Ovary (tissue), 9 donors: Measurements from ENCODE around the gene CNTNAP5. TPM values are rescaled to one million over a fixed set of nuclear protein-coding genes. Genes with fewer than 3 reads are reported as not detected.

ENCODE experiments used
- DNase-seq, 5 donors: peaks; one replicate each; pipeline ENCODE4 v3.0.0-alpha.2; 2019 to 2020
- H3K27ac ChIP-seq, 2 donors: fragments of 200-600 bp; one replicate each; pipeline versions ENCODE4 v1.5.1 to v1.8.0; 2019 to 2022
- H3K27me3 ChIP-seq: fragments of 200-600 bp; one replicate; pipeline ENCODE4 v1.8.0; 2022
- H3K36me3 ChIP-seq: fragments of 200-600 bp; sonication (generic); one replicate; pipeline ENCODE4 v1.5.1; 2019
- H3K4me1 ChIP-seq: one replicate; pipeline ENCODE4 v1.8.1; 2013; ENCODE audit warnings: mild to moderate bottlenecking, moderate library complexity; ENCODE audit not compliant: insufficient read depth
- H3K4me3 ChIP-seq: fragments of 200-600 bp; sonication (generic); one replicate; pipeline ENCODE4 v1.5.1; 2017
- H3K9me3 ChIP-seq, 2 donors: fragments of 200-600 bp in 1 of 2; sonication (generic) in 1 of 2; one replicate each; pipeline versions ENCODE4 v1.5.1 to v1.8.1; 2013 to 2019; ENCODE audit warnings: mild to moderate bottlenecking in 1 of 2, moderate library complexity in 1 of 2
- EP300 ChIP-seq: sonication (generic); formaldehyde crosslinking; IDR thresholded peaks from one replicate; pipeline ENCODE4 v1.6.1; 2017; ENCODE audit warnings: antibody characterized with exemption
- POLR2A ChIP-seq: fragments of 450-650 bp; IDR thresholded peaks from one replicate; pipeline ENCODE4 v1.6.1; 2017; ENCODE audit warnings: antibody characterized with exemption, mild to moderate bottlenecking, moderate library complexity
- WGBS, 3 donors: extraction: QIAGEN DNeasy Blood & Tissue Kit in 1 of 3; methylation state at CpG; one replicate each; pipeline versions ENCODE4 v1.1.5 to v1.1.7; 2013 to 2017; 5-methylcytosine and 5-hydroxymethylcytosine counted together
- intact Hi-C, 4 donors: fragments of 100-400 bp; cut with DNase I; formaldehyde crosslinking; loops; one replicate each; pipeline versions ENCODE4 v1.11.0 to v1.15.1; 2022 to 2023
- polyA plus RNA-seq, 2 donors: library from polyadenylated mRNA; stranded (reverse); fragments of 200-250 nt in 1 of 2; fragments of 350-450 nt in 1 of 2; fragmentation: Illumina TruSeq in 1 of 2; extraction: RNeasy Lipid Tissue Mini Kit (QIAGEN cat#74804) in 1 of 2; gene quantifications; one replicate each; pipeline ENCODE4 v1.2.3, GENCODE V29; 2013 to 2014
- total RNA-seq, 7 donors: library from RNA; depleted of rRNA in 2 of 7; stranded (reverse); fragments of >200 nt in 2 of 7; fragmentation: NEBNext Ultra II Directional in 3 of 7; extraction: Animal tissue kit (Norgen Biotek cat#: 25700) in 3 of 7; gene quantifications; one replicate each; pipeline versions ENCODE4 v1.1.0 to v1.2.4, GENCODE V29; 2016 to 2023
- TF ChIP-seq, protein P1 (sequence below), 3 donors: fragments of 450-650 bp in 2 of 3; fragments of 200-600 bp in 1 of 3; IDR thresholded peaks; one replicate each; pipeline versions ENCODE4 v1.5.1 to v1.8.0; 2016 to 2022; ENCODE audit warnings: antibody characterized with exemption in 3 of 3, mild to moderate bottlenecking in 1 of 3
- donor health status: DM: no; HTN: no; CAD: no; lungs with moderate emphysema.
- donor health status: DM: no; HTN: no; CAD: no.
- donor health status: Bipolar disorder and iron deficiency.
- donor health status: DM: yes; HTN: yes; CAD: no.
- donor health status: DM: no; HTN: no; CAD: no.
- donor health status: DM: yes; HTN: yes; CAD: no.

CNTNAP5 gene
- total and polyA plus RNA-seq, 9 donors, result not detected

DNA sequence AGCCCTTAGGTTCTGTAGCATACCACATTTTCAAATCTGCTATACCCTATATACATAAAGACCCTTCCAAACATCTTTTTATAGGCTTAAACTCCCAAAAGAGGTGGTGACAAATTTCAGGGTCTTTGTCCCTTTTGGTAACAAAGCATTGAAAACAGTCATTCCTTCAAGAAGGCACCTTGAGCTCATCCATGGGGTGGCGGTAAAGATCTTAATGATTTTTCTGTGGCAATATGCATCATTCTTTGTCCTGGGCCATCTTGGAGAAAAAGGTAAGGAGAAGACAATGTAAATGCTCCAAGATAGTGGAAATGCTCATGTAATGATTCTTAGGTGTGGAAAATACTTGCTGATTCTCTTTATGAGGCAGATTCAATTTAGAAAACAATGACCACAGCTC lies 890.5 kb downstream of the CNTNAP5 start:
- H3K9me3 ChIP-seq, result no peaks in the 10 kb centered on the region
- no peaks in the 10 kb centered on the region for H3K36me3 ChIP-seq
- intact Hi-C loops, result no loop called here
- no peaks in the 10 kb centered on the region for H3K4me1 ChIP-seq
- no peak overlapping the region for H3K4me3 ChIP-seq
- DNase-seq, result no peak
- WGBS, 3 donors, result 86 to 96% (median 95%) methylated on average over 1 of the region's 1 CpG
- H3K27me3 ChIP-seq, result no peaks in the 10 kb centered on the region
- TF ChIP-seq EP300 (no peak), POLR2A (no peak)
- TF ChIP-seq, protein P1, sequence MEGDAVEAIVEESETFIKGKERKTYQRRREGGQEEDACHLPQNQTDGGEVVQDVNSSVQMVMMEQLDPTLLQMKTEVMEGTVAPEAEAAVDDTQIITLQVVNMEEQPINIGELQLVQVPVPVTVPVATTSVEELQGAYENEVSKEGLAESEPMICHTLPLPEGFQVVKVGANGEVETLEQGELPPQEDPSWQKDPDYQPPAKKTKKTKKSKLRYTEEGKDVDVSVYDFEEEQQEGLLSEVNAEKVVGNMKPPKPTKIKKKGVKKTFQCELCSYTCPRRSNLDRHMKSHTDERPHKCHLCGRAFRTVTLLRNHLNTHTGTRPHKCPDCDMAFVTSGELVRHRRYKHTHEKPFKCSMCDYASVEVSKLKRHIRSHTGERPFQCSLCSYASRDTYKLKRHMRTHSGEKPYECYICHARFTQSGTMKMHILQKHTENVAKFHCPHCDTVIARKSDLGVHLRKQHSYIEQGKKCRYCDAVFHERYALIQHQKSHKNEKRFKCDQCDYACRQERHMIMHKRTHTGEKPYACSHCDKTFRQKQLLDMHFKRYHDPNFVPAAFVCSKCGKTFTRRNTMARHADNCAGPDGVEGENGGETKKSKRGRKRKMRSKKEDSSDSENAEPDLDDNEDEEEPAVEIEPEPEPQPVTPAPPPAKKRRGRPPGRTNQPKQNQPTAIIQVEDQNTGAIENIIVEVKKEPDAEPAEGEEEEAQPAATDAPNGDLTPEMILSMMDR (IDR thresholded peaks at IDR 0.05), result no peak
- no peak overlapping the region for H3K27ac ChIP-seq

GRCh38 chr2:124919296-124919695 lies 894.2 kb downstream of the CNTNAP5 start:
- 82 to 94% (median 85%) methylated on average over 2 of the region's 2 CpGs for WGBS, 3 donors
- Histone ChIP-seq H3K4me3 (no peak overlapping the region), H3K27me3 (no peaks in the 10 kb centered on the region), H3K27ac (no peak overlapping the region), H3K9me3 (no peaks in the 10 kb centered on the region), H3K36me3 (no peaks in the 10 kb centered on the region), H3K4me1 (no peaks in the 10 kb centered on the region)
- TF ChIP-seq, protein P1 (IDR thresholded peaks at IDR 0.05), result no peak
- TF ChIP-seq POLR2A (no peak), EP300 (no peak)
- intact Hi-C loops, result no loop called here
- no peak for DNase-seq

- TF ChIP-seq POLR2A, result no peak
- TF ChIP-seq, protein P1 (IDR thresholded peaks at IDR 0.05), result no peak
- TF ChIP-seq EP300, result no peak
These were observed 895.4 kb downstream of the CNTNAP5 start for GRCh38 chr2:124920448-124920847.

DNA sequence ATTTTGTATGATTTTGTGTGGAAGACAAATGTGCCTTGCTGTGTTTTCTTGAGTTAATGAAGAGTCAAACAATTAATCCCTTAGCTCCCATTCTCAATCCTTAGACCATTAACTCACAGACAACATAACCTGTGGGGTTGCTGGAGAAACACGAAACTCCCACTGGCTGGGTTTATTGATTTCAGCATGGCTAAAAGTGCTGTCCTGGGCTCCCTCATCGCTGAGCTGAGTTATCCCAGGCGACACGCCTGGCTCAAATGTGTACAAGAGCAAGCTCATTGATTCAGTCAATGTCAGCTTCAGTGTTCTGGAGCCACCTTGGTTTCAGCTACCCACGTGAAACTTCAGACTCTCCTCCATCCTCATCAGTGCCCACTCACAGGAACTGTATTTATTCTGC lies 896.1 kb downstream of the CNTNAP5 start:
- H3K4me3 ChIP-seq, result no peak overlapping the region
- TF ChIP-seq POLR2A (no peak), EP300 (no peak)
- TF ChIP-seq, protein P1 (IDR thresholded peaks at IDR 0.05), result no peak
- H3K36me3 ChIP-seq, result no peaks in the 10 kb centered on the region
- no peak overlapping the region for H3K27ac ChIP-seq
- no peaks in the 10 kb centered on the region for H3K4me1 ChIP-seq
- intact Hi-C loops, result no loop called here
- no peaks in the 10 kb centered on the region for H3K27me3 ChIP-seq
- 83 to 87% (median 84%) methylated on average over 5 of the region's 5 CpGs for WGBS, 3 donors
- no peak for DNase-seq
- no peaks in the 10 kb centered on the region for H3K9me3 ChIP-seq

More at GRCh38 chr2:124920448-124920847, 895.4 kb downstream of the CNTNAP5 start:
- Histone ChIP-seq H3K4me1 (no peaks in the 10 kb centered on the region), H3K4me3 (no peak overlapping the region), H3K36me3 (no peaks in the 10 kb centered on the region), H3K27me3 (no peaks in the 10 kb centered on the region), H3K9me3 (no peaks in the 10 kb centered on the region), H3K27ac (no peak overlapping the region)
- WGBS, 3 donors, result 95 to 100% (median 98%) methylated on average over 1 of the region's 1 CpG
- intact Hi-C loops, result no loop called here
- no peak for DNase-seq

- H3K4me1 ChIP-seq, result no peaks in the 10 kb centered on the region
- H3K9me3 ChIP-seq, result no peaks in the 10 kb centered on the region
- no peak overlapping the region for H3K27ac ChIP-seq
- intact Hi-C loops, result no loop called here
- TF ChIP-seq, protein P1 (IDR thresholded peaks at IDR 0.05), result no peak
- no peak for TF ChIP-seq POLR2A
- no peak for TF ChIP-seq EP300
- WGBS, 3 donors, result 77 to 90% (median 82%) methylated on average over 3 of the region's 3 CpGs
- H3K36me3 ChIP-seq, result no peaks in the 10 kb centered on the region
- no peaks in the 10 kb centered on the region for H3K27me3 ChIP-seq
- DNase-seq, result no peak
- H3K4me3 ChIP-seq, result no peak overlapping the region
These were observed 898.0 kb downstream of the CNTNAP5 start for GRCh38 chr2:124923097-124923496.
